Loucy (cell line): ENCODE measurements around the gene S1PR3.

Source experiments
- H2AFZ ChIP-seq: fragments of 200-600 bp; sonication (generic); 2 replicates; pipeline ENCODE4 v1.6.0; 2016; ENCODE audit warnings: antibody characterized with exemption, mild to moderate bottlenecking, low read length, moderate library complexity
- H3F3A ChIP-seq: fragments of 200-600 bp; 2 replicates; pipeline ENCODE4 v1.6.0; 2016; ENCODE audit warnings: antibody characterized with exemption, low read depth, mild to moderate bottlenecking
- H3K27me3 ChIP-seq: fragments of 200-600 bp; sonication (generic); 2 replicates; pipeline ENCODE4 v1.6.1; 2014; ENCODE audit warnings: low read length, mild to moderate bottlenecking; ENCODE audit not compliant: insufficient read depth, poor library complexity, severe bottlenecking
- H3K36me3 ChIP-seq: fragments of 200-600 bp; sonication (generic); 2 replicates; pipeline ENCODE4 v1.6.1; 2016; ENCODE audit warnings: low read length; ENCODE audit not compliant: insufficient read depth
- H3K4me1 ChIP-seq: fragments of 200-600 bp; sonication (generic); 2 replicates; pipeline ENCODE4 v1.5.1; 2014; ENCODE audit warnings: low read length, mild to moderate bottlenecking; ENCODE audit not compliant: insufficient read depth, poor library complexity, severe bottlenecking
- H3K4me2 ChIP-seq: fragments of 200-600 bp; sonication (generic); 2 replicates; pipeline ENCODE4 v1.6.0; 2014; ENCODE audit warnings: antibody characterized with exemption, low read length, low read depth, mild to moderate bottlenecking; ENCODE audit not compliant: poor library complexity, severe bottlenecking
- H3K4me3 ChIP-seq: fragments of 200-600 bp; sonication (generic); 2 replicates; pipeline ENCODE4 v1.5.1; 2014; ENCODE audit warnings: low read length, mild to moderate bottlenecking, mixed read lengths; ENCODE audit not compliant: poor library complexity, severe bottlenecking
- H3K79me2 ChIP-seq: fragments of 200-600 bp; sonication (generic); 2 replicates; pipeline ENCODE4 v1.6.1; 2014; ENCODE audit warnings: low read length; ENCODE audit not compliant: insufficient read depth
- H3K9ac ChIP-seq: fragments of 200-600 bp; sonication (generic); 2 replicates; pipeline ENCODE4 v1.6.0; 2014; ENCODE audit warnings: mild to moderate bottlenecking, low read depth, low read length, moderate library complexity; ENCODE audit not compliant: poor library complexity, severe bottlenecking
- H3K9me2 ChIP-seq: fragments of 200-600 bp; sonication (generic); replicated peaks from 2 replicates; pipeline ENCODE4 v1.6.1; 2016; ENCODE audit warnings: low read depth, low read length, mixed read lengths
- H3K9me3 ChIP-seq: fragments of 200-600 bp; sonication (generic); 2 replicates; pipeline ENCODE4 v1.6.1; 2014; ENCODE audit warnings: mild to moderate bottlenecking, antibody characterized with exemption, low read length, low read depth; ENCODE audit not compliant: insufficient read depth
- H4K20me1 ChIP-seq: fragments of 200-600 bp; sonication (generic); 2 replicates; pipeline ENCODE4 v1.6.0; 2014; ENCODE audit warnings: antibody characterized with exemption, low read length, mild to moderate bottlenecking; ENCODE audit not compliant: insufficient read depth, poor library complexity, severe bottlenecking
- CTCF ChIP-seq: fragments of 200-600 bp; sonication (generic); conservative IDR thresholded peaks from 2 replicates; pipeline ENCODE4 v1.5.1; 2014; ENCODE audit warnings: mild to moderate bottlenecking, antibody characterized with exemption, low read length
- EZH2phosphoT487 ChIP-seq: fragments of 200-600 bp; IDR thresholded peaks from 2 replicates; pipeline ENCODE4 v1.6.1; 2018; ENCODE audit warnings: antibody characterized with exemption, mild to moderate bottlenecking, moderate library complexity, borderline replicate concordance

S1PR3 gene

GRCh38 chr9:88987661-88988060, 3.6 kb upstream of the S1PR3 start:
- H3K79me2 ChIP-seq, result no peaks in the 10 kb centered on the region
- no peak overlapping the region for H3K9ac ChIP-seq
- no peaks in the 10 kb centered on the region for H3K27me3 ChIP-seq
- H3K4me1 ChIP-seq, result peaks cover 22% of the 10 kb centered on the region
- H3K36me3 ChIP-seq, result no peaks in the 10 kb centered on the region
- no peaks in the 10 kb centered on the region; the same call in 1 of the 2 replicates for H3F3A ChIP-seq
- no peak overlapping the region for H3K4me2 ChIP-seq
- H3K4me3 ChIP-seq, result no peak overlapping the region
- TF ChIP-seq CTCF (no peak), EZH2phosphoT487 (no peak)
- no peaks in the 10 kb centered on the region for H3K9me3 ChIP-seq
- H3K9me2 ChIP-seq, result no peaks in the 10 kb centered on the region
- H2AFZ ChIP-seq, result peak overlapping the region; percentile 45; the same call in 1 of the 2 replicates
- no peaks in the 10 kb centered on the region for H4K20me1 ChIP-seq

- Histone ChIP-seq H3K9me2 (no peaks in the 10 kb centered on the region), H3K9ac (peak overlapping the region; percentile 60), H2AFZ (peak overlapping the region; percentile 40), H3K4me2 (peak overlapping the region; percentile 67), H3K27me3 (no peaks in the 10 kb centered on the region), H3F3A (no peaks in the 10 kb centered on the region; the same call in 1 of the 2 replicates), H3K9me3 (no peaks in the 10 kb centered on the region), H4K20me1 (no peaks in the 10 kb centered on the region), H3K79me2 (no peaks in the 10 kb centered on the region), H3K4me3 (peak overlapping the region; percentile 53), H3K36me3 (no peaks in the 10 kb centered on the region), H3K4me1 (peaks cover 22% of the 10 kb centered on the region)
- TF ChIP-seq CTCF (no peak), EZH2phosphoT487 (no peak)
Measured at GRCh38 chr9:88988796-88989641, 2.2 kb upstream of the S1PR3 start.

- Histone ChIP-seq H3K36me3 (no peaks in the 10 kb centered on the region), H3F3A (no peaks in the 10 kb centered on the region; the same call in 1 of the 2 replicates), H3K9me3 (no peaks in the 10 kb centered on the region), H3K9ac (peak overlapping the region; percentile 60), H3K27me3 (no peaks in the 10 kb centered on the region), H3K9me2 (no peaks in the 10 kb centered on the region), H3K4me3 (no peak overlapping the region), H3K79me2 (no peaks in the 10 kb centered on the region), H4K20me1 (no peaks in the 10 kb centered on the region), H2AFZ (no peak overlapping the region), H3K4me1 (peaks cover 22% of the 10 kb centered on the region), H3K4me2 (peak overlapping the region; percentile 67)
- TF ChIP-seq EZH2phosphoT487, result no peak
Measured at GRCh38 chr9:88990041-88990728, 1.1 kb upstream of the S1PR3 start.
